Ectodermal cell (in vitro differentiated cells): Measurements from ENCODE around the gene STAG1. TPM values are rescaled to one million over a fixed set of nuclear protein-coding genes. Genes with fewer than 3 reads are reported as not detected.
"Not testable (repeated sequence)": the region's sequence is repeated elsewhere in the genome, so short reads cannot be mapped to it uniquely, and the experiment has no call there.

Experiments used
- H3K27ac ChIP-seq: 2 replicates; pipeline ENCODE4 v1.7.0; 2013; ENCODE audit warnings: mild to moderate bottlenecking, low read depth, low read length; ENCODE audit not compliant: insufficient read depth, poor library complexity, severe bottlenecking
- H3K27me3 ChIP-seq: 2 replicates; pipeline ENCODE4 v1.7.0; 2013; ENCODE audit warnings: mild to moderate bottlenecking, low read length; ENCODE audit not compliant: insufficient read depth, control insufficient read depth, poor library complexity, severe bottlenecking
- H3K36me3 ChIP-seq: one replicate; pipeline ENCODE4 v1.7.0; 2013; ENCODE audit warnings: low read length; ENCODE audit not compliant: control insufficient read depth, insufficient read depth
- H3K4me1 ChIP-seq: one replicate; pipeline ENCODE4 v1.7.0; 2013; ENCODE audit warnings: low read length; ENCODE audit not compliant: control insufficient read depth, insufficient read depth
- H3K4me3 ChIP-seq: 2 replicates; pipeline ENCODE4 v1.7.0; 2013; ENCODE audit warnings: low read depth, low read length, control low read depth; ENCODE audit not compliant: insufficient read depth
- H3K9me3 ChIP-seq: 2 replicates; pipeline ENCODE4 v1.7.0; 2013; ENCODE audit warnings: mild to moderate bottlenecking, low read length, moderate library complexity; ENCODE audit not compliant: control insufficient read depth
- WGBS, 2 experiments: methylation state at CpG; one replicate each; pipeline ENCODE4 v1.1.7; 2013; ENCODE audit warnings: missing lambda C conversion rate in 2 of 2; 5-methylcytosine and 5-hydroxymethylcytosine counted together
- polyA plus RNA-seq, 4 experiments: library from polyadenylated mRNA; stranded (reverse); fragments of 50-300 nt; gene quantifications; one replicate each; pipeline ENCODE4 v1.2.3, GENCODE V29; 2013

Gene STAG1
- polyA plus RNA-seq (2013, experiment 1 of 4) = 30.5 TPM
- 28.4 TPM for polyA plus RNA-seq (2013, experiment 2 of 4)
- polyA plus RNA-seq (2013, experiment 3 of 4) = 18.5 TPM
- polyA plus RNA-seq (2013, experiment 4 of 4) = 19.2 TPM

DNA sequence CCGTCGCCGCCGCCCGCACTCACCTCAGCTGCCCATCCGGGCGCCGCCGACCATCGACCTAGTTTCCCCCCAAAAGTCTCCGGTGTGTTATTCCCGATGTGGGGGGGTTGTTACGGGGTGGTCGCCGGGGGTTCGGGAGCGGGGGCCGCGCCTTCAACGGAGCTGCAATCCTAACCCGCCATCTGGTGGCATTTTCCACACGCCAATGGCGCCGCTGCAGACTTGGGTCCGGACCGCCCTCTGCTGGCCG is at the start of gene STAG1:
TSS of gene STAG1 (minus strand) at position 207 of the 250 bp plus-strand sequence. CDS start 121,480 bp downstream, outside the sequence.
- H3K4me1 ChIP-seq = peaks cover 28% of the 10 kb centered on the region
- 0% methylated on average over 27 of the region's 27 CpGs for WGBS, 2 experiments
- H3K9me3 ChIP-seq = no peaks in the 10 kb centered on the region
- H3K27me3 ChIP-seq = no peaks in the 10 kb centered on the region
- H3K4me3 ChIP-seq = peak within 1 kb of the TSS; percentile 46
- no peaks in the 10 kb centered on the region for H3K36me3 ChIP-seq
- peak within 1 kb of the TSS; percentile 99 for H3K27ac ChIP-seq

DNA sequence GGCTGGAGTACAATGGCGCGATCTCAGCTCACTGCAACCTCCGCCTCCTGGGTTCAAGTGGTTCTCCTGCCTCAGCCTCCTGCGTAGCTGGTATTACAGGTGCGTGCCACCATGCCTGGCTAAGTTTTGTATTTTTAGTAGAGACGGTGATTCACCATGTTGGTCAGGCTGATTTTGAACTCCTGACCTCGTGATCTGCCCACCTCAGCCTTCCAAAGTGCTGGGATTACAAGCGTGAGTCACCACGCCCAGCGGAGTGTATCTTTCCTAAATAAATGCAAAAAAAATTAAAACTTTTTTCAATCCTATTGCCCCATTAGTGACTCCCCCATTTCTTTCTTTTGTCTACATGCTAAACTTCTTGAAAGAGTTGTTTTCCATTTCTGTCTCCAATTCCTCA is 49.0 kb upstream of the STAG1 start:
- not testable (repeated sequence) for H3K4me3 ChIP-seq, H3K36me3 ChIP-seq, H3K27ac ChIP-seq, H3K9me3 ChIP-seq, H3K27me3 ChIP-seq, H3K4me1 ChIP-seq
- 89 to 92% methylated on average over 10 of the region's 10 CpGs for WGBS, 2 experiments

DNA sequence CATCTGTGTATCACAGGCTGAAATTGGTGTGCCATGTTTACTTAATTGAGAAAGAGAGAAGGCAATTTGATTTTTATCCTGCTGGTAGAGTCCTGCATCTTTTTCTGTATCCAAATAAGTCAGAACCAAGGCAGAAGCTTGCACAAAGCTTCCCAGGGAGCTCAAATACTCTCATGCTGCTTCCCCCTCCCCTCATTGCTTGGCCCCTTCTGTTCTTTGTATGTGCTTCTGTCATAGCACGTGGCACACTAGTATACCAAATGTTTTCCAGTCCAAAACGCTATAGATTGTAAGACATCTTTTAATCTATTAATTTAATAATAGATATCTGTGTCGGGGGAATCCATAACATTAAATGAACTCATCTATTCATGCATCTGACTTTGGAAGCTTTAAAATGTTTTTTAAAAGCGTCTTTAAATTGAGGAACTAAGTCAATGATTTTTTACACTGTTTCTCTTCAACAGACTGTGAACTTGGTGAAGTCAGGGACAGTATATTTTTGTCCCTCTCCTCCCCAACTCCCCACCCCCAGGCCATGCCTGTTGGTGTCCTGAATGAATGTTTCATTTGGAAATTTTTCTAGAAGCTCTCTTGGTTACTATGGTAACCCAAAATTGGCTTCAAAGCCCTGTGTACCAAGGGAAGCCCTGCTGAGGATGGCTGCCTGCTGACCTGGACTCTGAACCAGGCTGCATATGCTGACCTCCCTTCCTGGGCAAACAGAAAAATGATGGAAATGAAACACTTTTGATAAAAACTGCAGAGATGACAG is 40.6 kb upstream of the STAG1 start:
- WGBS, 2 experiments = 67 to 86% methylated on average over 1 to 3 of the region's 4 CpGs
- Histone ChIP-seq H3K27me3 (no peaks in the 10 kb centered on the region), H3K4me3 (no peak overlapping the region), H3K9me3 (no peaks in the 10 kb centered on the region), H3K4me1 (peaks cover 12% of the 10 kb centered on the region), H3K36me3 (no peaks in the 10 kb centered on the region), H3K27ac (no peak overlapping the region)

DNA sequence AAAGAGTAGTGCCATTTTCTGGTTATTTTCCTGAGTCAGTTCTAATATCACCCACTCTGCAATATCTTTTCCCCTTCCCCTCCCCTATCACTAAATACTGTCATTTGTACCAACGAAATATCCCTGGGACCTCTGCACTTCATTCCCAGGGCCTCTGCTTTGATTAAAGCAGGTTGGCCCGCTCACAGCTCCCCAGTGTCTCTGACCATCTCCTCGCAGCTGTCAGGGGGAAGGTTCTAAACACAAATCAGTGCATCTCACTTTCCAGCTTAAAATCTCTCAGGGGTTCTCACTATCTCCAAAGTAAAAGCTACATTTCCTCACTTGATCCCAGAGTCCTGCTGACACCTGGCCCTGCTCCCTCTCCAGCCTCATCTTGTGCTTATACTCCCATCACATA is 38.6 kb upstream of the STAG1 start:
- H3K27ac ChIP-seq = no peak overlapping the region
- WGBS, 2 experiments = 86 to 89% methylated on average over 3 of the region's 3 CpGs
- no peaks in the 10 kb centered on the region for H3K9me3 ChIP-seq
- no peaks in the 10 kb centered on the region for H3K27me3 ChIP-seq
- peaks cover 12% of the 10 kb centered on the region for H3K4me1 ChIP-seq
- H3K36me3 ChIP-seq = no peaks in the 10 kb centered on the region
- no peak overlapping the region for H3K4me3 ChIP-seq

- Histone ChIP-seq H3K4me3 (no peak overlapping the region), H3K4me1 (peaks cover 12% of the 10 kb centered on the region), H3K36me3 (no peaks in the 10 kb centered on the region), H3K27me3 (no peaks in the 10 kb centered on the region), H3K9me3 (no peaks in the 10 kb centered on the region), H3K27ac (no peak overlapping the region)
- 88 to 95% methylated on average over 1 of the region's 1 CpG for WGBS, 2 experiments
Measured at GRCh38 chr3:136789976-136790375, 37.8 kb upstream of the STAG1 start.

DNA sequence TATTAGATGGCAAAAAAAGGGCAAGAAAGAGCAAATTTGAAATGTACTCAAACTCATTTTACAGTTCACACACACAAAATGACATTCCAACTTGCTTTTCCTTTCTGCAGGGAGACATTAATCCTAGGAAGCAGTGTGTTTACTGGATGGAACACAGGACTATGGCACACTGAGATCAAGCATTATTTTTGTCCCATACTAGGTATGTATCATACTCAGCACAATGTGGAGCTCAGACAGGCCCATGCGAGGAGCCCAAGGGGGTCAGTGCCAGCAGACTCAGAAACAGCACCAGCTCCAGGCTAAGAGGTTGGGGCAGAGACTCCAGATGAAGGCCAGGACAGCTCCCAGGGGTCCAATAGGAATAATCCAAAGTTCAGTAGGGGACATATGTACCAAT is 36.0 kb upstream of the STAG1 start:
- 89 to 100% methylated on average over 1 of the region's 1 CpG for WGBS, 2 experiments

DNA sequence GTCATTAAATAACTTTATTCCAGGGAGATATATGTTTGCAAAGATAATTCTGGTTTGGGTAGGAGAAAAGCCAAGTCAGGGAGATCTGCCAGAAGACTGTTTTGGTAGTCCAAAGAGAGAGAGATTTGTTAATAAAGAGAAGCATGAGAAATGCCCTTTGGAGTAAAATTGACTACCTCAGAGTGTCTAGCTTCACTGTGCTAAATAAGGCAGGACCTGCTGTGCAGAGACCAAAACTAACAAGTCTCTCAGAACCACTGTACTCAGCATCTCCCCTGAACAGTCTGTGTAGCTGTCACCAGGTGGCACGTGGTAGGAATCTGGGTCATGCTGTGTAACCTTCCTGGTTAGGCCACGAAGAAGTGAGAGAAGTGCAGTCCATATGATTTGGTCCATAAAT is 35.2 kb upstream of the STAG1 start:
- Histone ChIP-seq H3K36me3 (no peaks in the 10 kb centered on the region), H3K4me3 (no peak overlapping the region), H3K4me1 (peaks cover 2% of the 10 kb centered on the region), H3K9me3 (peaks cover 2% of the 10 kb centered on the region), H3K27ac (no peak overlapping the region), H3K27me3 (no peaks in the 10 kb centered on the region)
- WGBS, 2 experiments = 51 to 66% methylated on average over 2 of the region's 2 CpGs

More for the DNA sequence above, 36.0 kb upstream of the STAG1 start:
- Histone ChIP-seq H3K4me3 (no peak overlapping the region), H3K27me3 (no peaks in the 10 kb centered on the region), H3K9me3 (peaks cover 2% of the 10 kb centered on the region), H3K27ac (no peak overlapping the region), H3K4me1 (peaks cover 5% of the 10 kb centered on the region), H3K36me3 (no peaks in the 10 kb centered on the region)

DNA sequence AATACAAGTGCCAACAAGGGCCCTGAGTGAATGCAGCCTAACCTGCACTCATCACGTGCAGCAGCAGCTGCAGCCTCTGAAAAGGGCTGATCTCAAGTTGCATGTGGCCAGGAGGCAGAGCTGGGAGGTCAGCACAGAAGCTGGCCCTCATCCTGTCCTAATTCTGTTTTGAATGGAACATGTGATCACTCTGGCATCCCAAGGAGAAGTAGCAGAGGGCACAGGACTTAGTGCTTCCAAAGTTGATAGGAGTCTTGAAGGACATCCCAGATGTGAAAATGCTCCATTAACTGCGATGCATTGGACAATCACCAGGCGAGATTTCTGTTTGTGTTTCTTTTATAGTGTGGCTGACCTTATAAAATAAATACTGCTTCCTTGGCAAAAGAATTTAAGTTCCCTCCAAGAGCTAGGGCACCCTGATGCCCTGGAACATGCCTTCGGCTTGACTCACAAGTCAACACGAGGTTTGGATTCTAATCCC is 31.6 kb upstream of the STAG1 start:
- Histone ChIP-seq H3K4me3 (no peak overlapping the region), H3K36me3 (no peaks in the 10 kb centered on the region), H3K27me3 (no peaks in the 10 kb centered on the region), H3K27ac (no peak overlapping the region), H3K9me3 (peaks cover 2% of the 10 kb centered on the region), H3K4me1 (no peaks in the 10 kb centered on the region)
- WGBS, 2 experiments = 84 to 85% methylated on average over 5 of the region's 5 CpGs

- Histone ChIP-seq H3K9me3 (peaks cover 2% of the 10 kb centered on the region), H3K4me1 (no peaks in the 10 kb centered on the region), H3K27me3 (no peaks in the 10 kb centered on the region), H3K36me3 (no peaks in the 10 kb centered on the region), H3K27ac (no peak overlapping the region), H3K4me3 (no peak overlapping the region)
- WGBS, 2 experiments = 96 to 97% methylated on average over 4 of the region's 4 CpGs
Measured at GRCh38 chr3:136780741-136781140, 28.6 kb upstream of the STAG1 start.

GRCh38 chr3:136778865-136779264 is 26.7 kb upstream of the STAG1 start:
- H3K4me3 ChIP-seq = no peak overlapping the region
- WGBS, 2 experiments = 86 to 87% methylated on average over 4 of the region's 4 CpGs
- H3K27me3 ChIP-seq = no peaks in the 10 kb centered on the region
- no peaks in the 10 kb centered on the region for H3K4me1 ChIP-seq
- no peak overlapping the region for H3K27ac ChIP-seq
- H3K36me3 ChIP-seq = no peaks in the 10 kb centered on the region
- no peaks in the 10 kb centered on the region for H3K9me3 ChIP-seq
